ENCODE results near the gene MAST4.

DNA sequence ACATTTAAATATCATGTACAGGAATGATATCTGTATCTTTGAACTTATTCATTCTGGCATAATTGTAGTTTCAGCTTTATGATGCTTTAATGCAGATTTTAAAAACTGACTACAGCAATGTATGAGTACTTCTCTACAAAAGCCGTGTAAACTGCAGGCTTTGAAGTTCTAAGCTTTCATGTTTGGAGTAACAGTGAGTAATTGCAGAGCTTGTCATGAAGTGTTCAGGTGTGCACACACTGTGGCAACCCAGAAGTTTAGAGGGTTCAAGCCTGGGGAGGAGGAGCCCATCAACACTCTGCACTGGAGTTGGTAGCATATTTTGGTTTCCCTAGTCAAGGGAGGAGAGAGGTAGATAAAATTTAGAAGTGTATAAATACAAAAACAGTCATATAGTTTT lies 469.5 kb downstream of the MAST4 start:
- TF ChIP-seq EZH2 (IDR thresholded peaks at IDR 0.05; ENCODE audit: insufficient read depth, poor library complexity, severe bottlenecking): no peak
- no peak for TF ChIP-seq EZH2phosphoT487 (IDR thresholded peaks at IDR 0.05; ENCODE audit: insufficient read depth, low read depth)
